GM12878 (cell line): Measurements from ENCODE around the gene RANBP17. TPM values are rescaled to one million over a fixed set of nuclear protein-coding genes. Genes with fewer than 3 reads are reported as not detected.

Source experiments
- ATAC-seq: fragments of 200-7000 bp; cut with Tn5 transposase; 3 replicates; pipeline ENCODE4 v1.9.1; 2020; ENCODE audit warnings: mild to moderate bottlenecking, moderate library complexity
- BruUV-seq: library from RNA; stranded (reverse); fragments of 400-500 nt; replicated peaks from 2 replicates; lab custom pipeline; 2021; lab: Mats Ljungman, UMichigan
- CTCF ChIA-PET: fragments of 300-600 bp; sonication (Branson Sonifier 250); formaldehyde crosslinking; extraction: SDS; loops from one replicate; lab custom pipeline; 2021; ENCODE audit warnings: inconsistent platforms; lab: Yijun Ruan, JAX
- POLR2A ChIA-PET: fragments of 350-600 bp; formaldehyde crosslinking; extraction: SDS; loops from one replicate; lab custom pipeline; 2021; ENCODE audit warnings: inconsistent platforms; lab: Charles Lee
- RAD21 ChIA-PET: fragments of 300-600 bp; sonication (Branson Sonifier 250); formaldehyde crosslinking; loops from one replicate; lab custom pipeline; 2023; ENCODE audit warnings: antibody characterized with exemption; ENCODE audit not compliant: unreplicated experiment; lab: Charles Lee
- SMC1A ChIA-PET: fragments of 300-600 bp; sonication (Branson Sonifier 250); formaldehyde crosslinking; loops from one replicate; lab custom pipeline; 2023; ENCODE audit not compliant: unreplicated experiment, uncharacterized antibody; lab: Charles Lee
- DNase-seq: peaks from one replicate; pipeline ENCODE4 v3.0.0-alpha.2; 2011; ENCODE audit warnings: low read depth, low spot score
- FAIRE-seq: peaks from 3 replicates; lab custom pipeline; 2011; peaks lifted over from hg19 to GRCh38; lab: Jason Lieb, UNC
- H2AFZ ChIP-seq: 2 replicates; pipeline ENCODE4 v1.6.0; 2011; ENCODE audit warnings: low read depth, low read length, control low read depth; ENCODE audit not compliant: control insufficient read depth
- H3K27ac ChIP-seq: 2 replicates; pipeline ENCODE4 v1.5.1; 2011; ENCODE audit warnings: control low read depth; ENCODE audit not compliant: control insufficient read depth, insufficient read depth
- H3K27me3 ChIP-seq, 2 experiments: replicated peaks in 1 of 2; 2 replicates each; pipeline versions ENCODE4 v1.6.0 to v1.6.1; 2011; ENCODE audit warnings: low read length in 1 of 2; ENCODE audit not compliant: control insufficient read depth in 2 of 2, insufficient read depth in 2 of 2
- H3K36me3 ChIP-seq, 2 experiments: 2 replicates each; pipeline ENCODE4 v1.5.1; 2011; ENCODE audit warnings: low read length in 1 of 2; ENCODE audit not compliant: control insufficient read depth in 2 of 2, insufficient read depth in 2 of 2
- H3K4me1 ChIP-seq: 2 replicates; pipeline ENCODE4 v1.6.1; 2011; ENCODE audit warnings: mild to moderate bottlenecking, low read length, moderate library complexity, mixed read lengths; ENCODE audit not compliant: control insufficient read depth, insufficient read depth
- H3K4me2 ChIP-seq: 2 replicates; pipeline ENCODE4 v1.6.0; 2011; ENCODE audit warnings: control low read depth; ENCODE audit not compliant: control insufficient read depth, insufficient read depth
- H3K4me3 ChIP-seq: fragments of 200-600 bp; sonication (generic); 2 replicates; pipeline ENCODE4 v1.5.1; 2016
- H3K79me2 ChIP-seq: 2 replicates; pipeline ENCODE4 v1.6.0; 2011; ENCODE audit warnings: low read length; ENCODE audit not compliant: control insufficient read depth, insufficient read depth
- H3K9ac ChIP-seq: 2 replicates; pipeline ENCODE4 v1.8.0; 2011; ENCODE audit warnings: low read length, control low read depth, mixed read lengths; ENCODE audit not compliant: control insufficient read depth, insufficient read depth
- H3K9me3 ChIP-seq: replicated peaks from 3 replicates; pipeline ENCODE4 v1.5.1; 2011; ENCODE audit warnings: mild to moderate bottlenecking, low read length; ENCODE audit not compliant: control insufficient read depth, insufficient read depth
- H4K20me1 ChIP-seq: 2 replicates; pipeline ENCODE4 v1.6.0; 2011; ENCODE audit not compliant: control insufficient read depth, insufficient read depth
- ASH2L ChIP-seq: fragments of 300-600, 200-600 bp; sonication (generic); IDR thresholded peaks from 2 replicates; pipeline ENCODE4 v1.6.1; 2017; ENCODE audit warnings: low read depth, mild to moderate bottlenecking, borderline replicate concordance
- FOXM1 ChIP-seq: IDR thresholded peaks from 2 replicates; pipeline ENCODE4 v1.6.1; 2012; ENCODE audit warnings: low read depth, mild to moderate bottlenecking, inconsistent platforms, low read length, moderate library complexity
- HDAC6 ChIP-seq: fragments of 200-600 bp; sonication (generic); IDR thresholded peaks from one replicate; pipeline ENCODE4 v1.8.0; 2017; ENCODE audit warnings: antibody characterized with exemption; ENCODE audit not compliant: unreplicated experiment
- MTA3 ChIP-seq: IDR thresholded peaks from 2 replicates; pipeline ENCODE4 v1.6.1; 2012; ENCODE audit warnings: low read length, inconsistent platforms, borderline replicate concordance
- POLR2A ChIP-seq: IDR thresholded peaks from 2 replicates; pipeline ENCODE4 v1.6.1; 2011; ENCODE audit warnings: low read depth, mild to moderate bottlenecking, low read length
- SMAD1 ChIP-seq: fragments of 450-650 bp; IDR thresholded peaks from 2 replicates; pipeline ENCODE4 v1.6.1; 2018; ENCODE audit warnings: mild to moderate bottlenecking, low read depth; ENCODE audit not compliant: partially characterized antibody
- YY1 ChIP-seq: IDR thresholded peaks from 2 replicates; pipeline ENCODE4 v1.6.1; 2011; ENCODE audit warnings: low read depth, mild to moderate bottlenecking, low read length
- ZNF274 ChIP-seq: IDR thresholded peaks from one replicate; pipeline ENCODE4 v1.8.0; 2011; ENCODE audit not compliant: insufficient read length, insufficient read depth
- in situ Hi-C: fragments of 300-500 bp; cut with MboI; formaldehyde crosslinking; loops from 9 replicates; pipeline ENCODE4 v1.14.3; 2018; ENCODE audit warnings: mixed read lengths
- intact Hi-C: fragments of 100-400 bp; cut with micrococcal nuclease; formaldehyde crosslinking; loops from one replicate; pipeline ENCODE4 v1.14.2; 2022; ENCODE audit not compliant: unreplicated experiment
- polyA plus RNA-seq, 11 experiments: library from polyadenylated mRNA; depleted of rRNA in 4 of 11; unstranded in 6 of 11; stranded (reverse) in 5 of 11; fragments of >200 nt; fragmentation: Nextera tagmentation in 4 of 11; fragmentation: Illumina TruSeq in 1 of 11; extraction: Ambion mirVana in 4 of 11; extraction: Trizol in 1 of 11; gene quantifications; 1 replicate in 1 of 11; 2 replicates in 10 of 11; pipeline versions ENCODE4 v1.2.1 to v1.2.3, GENCODE V29; 2011 to 2016; ENCODE audit warnings: inconsistent platforms in 2 of 11, missing spikeins in 2 of 11, low read depth in 1 of 11
- total RNA-seq, 4 experiments: library from RNA; depleted of rRNA in 3 of 4; stranded (reverse); fragments of >200 nt in 3 of 4; fragmentation: Illumina TruSeq in 1 of 4; extraction: Trizol in 1 of 4; gene quantifications; 2 replicates each; pipeline versions ENCODE4 v1.2.1 to v1.2.3, GENCODE V29; 2013 to 2021
- TF ChIP-seq, protein P1 (sequence below): fragments of 450-650 bp; formaldehyde crosslinking; IDR thresholded peaks from 2 replicates; pipeline ENCODE4 v1.4.0; 2022; ENCODE audit warnings: mild to moderate bottlenecking, moderate library complexity
- TF ChIP-seq, protein P2 (sequence below): IDR thresholded peaks from 2 replicates; pipeline ENCODE4 v1.6.1; 2012; ENCODE audit warnings: low read depth, low read length, improper control_type of control experiment
- TF ChIP-seq, protein P3 (sequence below): fragments of 450-650 bp; IDR thresholded peaks from 2 replicates; pipeline ENCODE4 v1.6.1; 2017; ENCODE audit warnings: mild to moderate bottlenecking

Gene RANBP17
- total and polyA plus RNA-seq, 10 of the 15 experiments (the other 5 are each of a cell fraction or from before 2014, with no cell fraction given): 0.10 TPM; not detected in 9

DNA sequence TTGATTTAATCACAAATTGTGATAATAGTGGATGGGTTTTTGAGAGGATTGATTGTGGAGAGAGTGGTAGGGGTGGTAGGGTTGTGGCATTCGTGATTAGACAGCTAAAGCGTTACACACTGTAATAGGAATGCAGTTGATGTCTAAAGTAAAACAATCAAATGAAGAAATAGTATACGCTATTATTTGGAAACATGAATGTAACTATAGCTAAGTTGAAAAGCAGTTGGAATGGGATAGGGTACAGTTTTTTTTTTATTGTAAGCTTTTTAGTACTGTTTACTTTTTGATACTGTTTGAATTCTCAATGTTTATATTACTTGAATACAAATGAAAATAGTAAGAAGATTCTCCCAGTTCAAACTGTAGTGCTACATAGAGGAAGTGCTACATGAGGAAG is 51.8 kb downstream of the RANBP17 start (continued):
- TF ChIP-seq, protein P1, sequence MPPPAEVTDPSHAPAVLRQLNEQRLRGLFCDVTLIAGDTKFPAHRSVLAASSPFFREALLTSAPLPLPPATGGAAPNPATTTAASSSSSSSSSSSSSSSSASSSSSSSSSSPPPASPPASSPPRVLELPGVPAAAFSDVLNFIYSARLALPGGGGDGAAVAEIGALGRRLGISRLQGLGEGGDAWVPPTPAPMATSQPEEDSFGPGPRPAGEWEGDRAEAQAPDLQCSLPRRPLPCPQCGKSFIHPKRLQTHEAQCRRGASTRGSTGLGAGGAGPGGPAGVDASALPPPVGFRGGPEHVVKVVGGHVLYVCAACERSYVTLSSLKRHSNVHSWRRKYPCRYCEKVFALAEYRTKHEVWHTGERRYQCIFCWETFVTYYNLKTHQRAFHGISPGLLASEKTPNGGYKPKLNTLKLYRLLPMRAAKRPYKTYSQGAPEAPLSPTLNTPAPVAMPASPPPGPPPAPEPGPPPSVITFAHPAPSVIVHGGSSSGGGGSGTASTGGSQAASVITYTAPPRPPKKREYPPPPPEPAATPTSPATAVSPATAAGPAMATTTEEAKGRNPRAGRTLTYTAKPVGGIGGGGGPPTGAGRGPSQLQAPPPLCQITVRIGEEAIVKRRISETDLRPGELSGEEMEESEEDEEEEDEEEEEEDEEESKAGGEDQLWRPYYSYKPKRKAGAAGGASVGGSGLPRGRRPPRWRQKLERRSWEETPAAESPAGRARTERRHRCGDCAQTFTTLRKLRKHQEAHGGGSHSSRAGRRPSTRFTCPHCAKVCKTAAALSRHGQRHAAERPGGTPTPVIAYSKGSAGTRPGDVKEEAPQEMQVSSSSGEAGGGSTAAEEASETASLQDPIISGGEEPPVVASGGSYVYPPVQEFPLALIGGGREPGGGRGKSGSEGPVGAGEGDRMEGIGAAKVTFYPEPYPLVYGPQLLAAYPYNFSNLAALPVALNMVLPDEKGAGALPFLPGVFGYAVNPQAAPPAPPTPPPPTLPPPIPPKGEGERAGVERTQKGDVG (CRISPR knock-in tag): no peak
- no peak for TF ChIP-seq POLR2A
- TF ChIP-seq ASH2L: no peak
- no peak for TF ChIP-seq YY1

DNA sequence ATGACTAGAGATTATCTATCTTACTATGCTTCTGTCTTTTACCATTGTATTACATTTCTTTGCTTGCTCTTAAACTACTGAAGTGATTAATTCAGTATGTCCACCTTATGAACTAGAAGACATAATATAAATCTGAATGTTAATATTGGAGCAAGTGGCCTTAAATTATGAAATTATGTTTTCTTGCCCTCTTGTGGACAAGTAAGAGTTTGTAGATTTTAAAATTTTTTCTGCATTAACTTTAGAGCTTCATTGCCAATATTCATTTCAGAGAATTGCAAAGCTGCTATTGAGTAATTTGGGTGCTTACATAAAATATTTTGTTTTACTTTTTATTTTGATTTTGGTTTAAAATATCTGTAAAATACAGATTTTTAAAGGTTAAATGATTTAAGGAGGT is 55.3 kb downstream of the RANBP17 start:
- ATAC-seq (no peak), DNase-seq (no peak), FAIRE-seq (no peak)
- in situ Hi-C loops (no loop called here), intact Hi-C loops (no loop called here)
- H3K9me3 ChIP-seq: no peaks in the 10 kb centered on the region
- H4K20me1 ChIP-seq: no peaks in the 10 kb centered on the region
- TF ChIP-seq MTA3 (no peak), ZNF274 (no peak), HDAC6 (no peak), FOXM1 (no peak), SMAD1 (no peak)
- TF ChIP-seq, protein P2, sequence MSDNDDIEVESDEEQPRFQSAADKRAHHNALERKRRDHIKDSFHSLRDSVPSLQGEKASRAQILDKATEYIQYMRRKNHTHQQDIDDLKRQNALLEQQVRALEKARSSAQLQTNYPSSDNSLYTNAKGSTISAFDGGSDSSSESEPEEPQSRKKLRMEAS: no peak
- TF ChIP-seq, protein P3, sequence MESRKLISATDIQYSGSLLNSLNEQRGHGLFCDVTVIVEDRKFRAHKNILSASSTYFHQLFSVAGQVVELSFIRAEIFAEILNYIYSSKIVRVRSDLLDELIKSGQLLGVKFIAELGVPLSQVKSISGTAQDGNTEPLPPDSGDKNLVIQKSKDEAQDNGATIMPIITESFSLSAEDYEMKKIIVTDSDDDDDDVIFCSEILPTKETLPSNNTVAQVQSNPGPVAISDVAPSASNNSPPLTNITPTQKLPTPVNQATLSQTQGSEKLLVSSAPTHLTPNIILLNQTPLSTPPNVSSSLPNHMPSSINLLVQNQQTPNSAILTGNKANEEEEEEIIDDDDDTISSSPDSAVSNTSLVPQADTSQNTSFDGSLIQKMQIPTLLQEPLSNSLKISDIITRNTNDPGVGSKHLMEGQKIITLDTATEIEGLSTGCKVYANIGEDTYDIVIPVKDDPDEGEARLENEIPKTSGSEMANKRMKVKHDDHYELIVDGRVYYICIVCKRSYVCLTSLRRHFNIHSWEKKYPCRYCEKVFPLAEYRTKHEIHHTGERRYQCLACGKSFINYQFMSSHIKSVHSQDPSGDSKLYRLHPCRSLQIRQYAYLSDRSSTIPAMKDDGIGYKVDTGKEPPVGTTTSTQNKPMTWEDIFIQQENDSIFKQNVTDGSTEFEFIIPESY: no peak
- SMC1A ChIA-PET: no interaction called here
- H3K4me1 ChIP-seq: no peaks in the 10 kb centered on the region
- no peaks in the 10 kb centered on the region for H3K79me2 ChIP-seq
- no peaks in the 10 kb centered on the region for H3K36me3 ChIP-seq
- no TSS peak for BruUV-seq
- no peak overlapping the region for H3K4me2 ChIP-seq
- RAD21 ChIA-PET: no interaction called here
- POLR2A ChIA-PET: no interaction called here
- H3K27ac ChIP-seq: no peak overlapping the region
- no peak overlapping the region for H2AFZ ChIP-seq
- H3K4me3 ChIP-seq: no peak overlapping the region
- CTCF ChIA-PET: interaction anchor here (0.7 kb wide), 1 partner anchor 25 kb away, joined by 3 read pairs; no protein-coding TSS in a partner anchor
- H3K27me3 ChIP-seq: no peaks in the 10 kb centered on the region
- H3K9ac ChIP-seq: no peak overlapping the region
